GM12878 (cell line): ENCODE measurements around the gene CCL23.

Source experiments
- ATF3 ChIP-seq: IDR thresholded peaks from 2 replicates; pipeline ENCODE4 v1.6.1; 2011; ENCODE audit warnings: low read depth, mild to moderate bottlenecking, low read length, moderate library complexity, borderline replicate concordance; ENCODE audit errors: extremely low read depth
- BACH1 ChIP-seq: fragments of 450-650 bp; IDR thresholded peaks from 2 replicates; pipeline ENCODE4 v1.6.1; 2017; ENCODE audit warnings: mild to moderate bottlenecking, borderline replicate concordance
- BCL11A ChIP-seq: IDR thresholded peaks from 2 replicates; pipeline ENCODE4 v1.6.1; 2011; ENCODE audit warnings: low read depth, low read length
- CBX5 ChIP-seq: sonication (generic); IDR thresholded peaks from 2 replicates; pipeline ENCODE4 v1.6.1; 2016; ENCODE audit warnings: low read depth, moderate library complexity, mild to moderate bottlenecking, inconsistent platforms
- CTCF ChIP-seq, 3 experiments: IDR thresholded peaks in 2 of 3; conservative IDR thresholded peaks in 1 of 3; 2 replicates each; pipeline ENCODE4 v1.5.1; 2011; ENCODE audit warnings: low read depth in 3 of 3, low read length in 3 of 3, mild to moderate bottlenecking in 3 of 3, control low read depth in 2 of 3, moderate library complexity in 2 of 3, inconsistent platforms in 1 of 3, mixed read lengths in 1 of 3; ENCODE audit not compliant: control insufficient read depth in 2 of 3, insufficient read depth in 1 of 3; ENCODE audit errors: extremely low read depth in 1 of 3
- PBX3 ChIP-seq: IDR thresholded peaks from 2 replicates; pipeline ENCODE4 v1.6.1; 2011; ENCODE audit warnings: mild to moderate bottlenecking, low read depth, low read length, moderate library complexity; ENCODE audit not compliant: insufficient replicate concordance
- POLR2A ChIP-seq: IDR thresholded peaks from 2 replicates; pipeline ENCODE4 v1.6.1; 2011; ENCODE audit warnings: low read depth, mild to moderate bottlenecking, low read length
- POLR2AphosphoS5 ChIP-seq: IDR thresholded peaks from 2 replicates; pipeline ENCODE4 v1.6.1; 2011; ENCODE audit warnings: mild to moderate bottlenecking, low read length, inconsistent platforms
- RCOR1 ChIP-seq: conservative IDR thresholded peaks from 2 replicates; pipeline ENCODE4 v1.6.1; 2012; ENCODE audit warnings: low read depth, low read length, improper control_type of control experiment
- REST ChIP-seq: IDR thresholded peaks from 2 replicates; pipeline ENCODE4 v1.6.1; 2012; ENCODE audit warnings: mild to moderate bottlenecking, low read depth, low read length
- ZNF592 ChIP-seq: fragments of 450-650 bp; IDR thresholded peaks from 2 replicates; pipeline ENCODE4 v1.6.1; 2017; ENCODE audit warnings: mild to moderate bottlenecking, moderate library complexity

GRCh38 chr17:36063786-36064541, 46.2 kb upstream of the CCL23 start, which contains the start of gene CCL18:
- no peak for TF ChIP-seq REST
- TF ChIP-seq CTCF (IDR thresholded peaks at IDR 0.05 in 2 of 3, conservative IDR thresholded peaks at IDR 0.05 in 1 of 3; ENCODE audit: control insufficient read depth in 2 of 3, extremely low read depth in 1 of 3, insufficient read depth in 1 of 3, low read depth in 3 of 3, low read length in 3 of 3): no peak
- TF ChIP-seq PBX3: no peak
- no peak for TF ChIP-seq POLR2AphosphoS5
- TF ChIP-seq ATF3: no peak
- no peak for TF ChIP-seq BCL11A
- no peak for TF ChIP-seq CBX5
- no peak for TF ChIP-seq POLR2A
- TF ChIP-seq BACH1: no peak
- TF ChIP-seq ZNF592: no peak
- TF ChIP-seq RCOR1: no peak
